ENCODE measurements around the gene CILP2. TPM values are rescaled to one million over a fixed set of nuclear protein-coding genes. Genes with fewer than 3 reads are reported as not detected.
A peak's percentile ranks its signal among the peaks of the same experiment; 100 is the strongest.

Gene CILP2
- total RNA-seq, 1 donor: 0.18 TPM

- DNase-seq (ENCODE audit: low read depth): no peak
- no peak for TF ChIP-seq CTCF (IDR thresholded peaks at IDR 0.05; ENCODE audit: insufficient read depth, low read length)
- H3K4me3 ChIP-seq (ENCODE audit: low read depth, low read length): no peak overlapping the region
These were observed 7.6 kb downstream of the CILP2 start for GRCh38 chr19:19545707-19546106.

- DNase-seq (ENCODE audit: low read depth): no peak
These were observed 8.7 kb downstream of the CILP2 start for GRCh38 chr19:19546751-19547162.

DNA sequence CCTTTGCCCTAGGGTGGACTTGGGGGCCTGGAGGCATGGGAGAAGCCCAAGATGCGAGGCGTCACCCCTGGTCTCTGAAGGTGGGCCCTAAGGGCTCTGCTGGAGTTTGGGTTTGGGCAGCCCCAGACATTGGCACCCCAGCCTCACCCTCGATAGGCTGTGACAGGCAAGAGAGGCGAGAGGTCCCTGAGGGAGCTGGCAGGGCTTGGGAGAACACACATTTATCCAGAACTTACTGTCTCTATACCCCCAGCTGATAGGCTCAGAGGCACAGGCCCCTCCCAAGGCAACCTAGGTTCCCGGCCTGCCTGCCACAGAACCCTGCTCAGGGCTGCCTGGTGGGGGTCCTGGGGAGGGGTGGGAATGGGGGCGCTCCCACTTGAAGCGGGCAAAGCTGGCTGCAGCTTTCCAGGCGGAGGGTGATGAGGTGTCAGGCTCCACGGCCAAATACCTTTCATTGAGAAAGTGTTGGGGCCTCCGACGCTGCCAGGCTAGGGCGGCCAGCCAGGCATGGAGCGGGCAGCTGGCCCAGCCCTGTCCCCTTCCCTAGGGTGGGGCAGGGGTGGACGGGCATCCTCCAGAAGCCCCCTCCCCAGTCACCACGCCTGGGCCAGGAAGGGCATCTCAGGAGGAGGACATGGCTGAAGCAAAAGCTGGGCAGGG lies 9.7 kb downstream of the CILP2 start:
- H3K4me3 ChIP-seq (ENCODE audit: low read depth, low read length): no peak overlapping the region
- no peak for TF ChIP-seq CTCF (IDR thresholded peaks at IDR 0.05; ENCODE audit: insufficient read depth, low read length)
- no peak for DNase-seq (ENCODE audit: low read depth)

More at GRCh38 chr19:19546751-19547162, 8.7 kb downstream of the CILP2 start:
- no peak overlapping the region for H3K4me3 ChIP-seq (ENCODE audit: low read depth, low read length)
- TF ChIP-seq CTCF (IDR thresholded peaks at IDR 0.05; ENCODE audit: insufficient read depth, low read length): no peak

GRCh38 chr19:19548915-19549759 lies 11.1 kb downstream of the CILP2 start:
- no peak for DNase-seq (ENCODE audit: low read depth)
- H3K4me3 ChIP-seq (ENCODE audit: low read depth, low read length): no peak overlapping the region

DNA sequence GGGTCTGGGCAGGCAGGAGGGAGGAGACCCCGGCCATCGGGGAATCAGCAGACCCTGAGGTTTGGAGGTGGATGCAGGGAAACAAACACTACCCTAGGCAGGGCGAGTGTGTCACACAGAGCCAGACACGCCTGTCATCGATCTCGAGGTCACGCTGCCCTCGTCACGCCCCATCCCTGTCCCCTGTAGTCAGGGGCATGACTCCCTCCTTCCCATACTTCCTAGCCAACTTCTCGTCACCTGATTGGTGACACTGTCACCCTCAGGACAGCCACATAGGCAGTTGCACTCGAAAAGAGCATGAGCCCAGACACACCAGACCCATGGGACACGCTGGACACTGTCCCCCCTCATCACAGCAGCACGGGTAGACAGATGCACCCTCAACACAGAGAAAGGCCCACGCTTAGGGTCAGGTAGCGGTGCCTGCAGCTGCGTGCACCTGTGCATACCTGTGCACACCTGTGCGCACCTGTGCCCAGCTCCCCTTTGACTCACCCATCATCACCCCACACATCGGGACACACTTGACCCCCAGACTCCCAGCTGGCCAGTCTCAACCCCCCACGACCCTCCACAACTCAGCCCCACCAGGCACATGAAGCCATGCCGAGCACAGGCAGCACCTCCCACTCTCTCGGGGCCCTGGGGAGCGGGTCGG lies 11.9 kb downstream of the CILP2 start:
- no peak for DNase-seq (ENCODE audit: low read depth)
- TF ChIP-seq CTCF (IDR thresholded peaks at IDR 0.05; ENCODE audit: insufficient read depth, low read length): no peak
- no peak overlapping the region for H3K4me3 ChIP-seq (ENCODE audit: low read depth, low read length)

More at GRCh38 chr19:19548915-19549759, 11.1 kb downstream of the CILP2 start:
- TF ChIP-seq CTCF (IDR thresholded peaks at IDR 0.05; ENCODE audit: insufficient read depth, low read length): no peak

- no peak overlapping the region for H3K4me3 ChIP-seq (ENCODE audit: low read depth, low read length)
- peak; percentile 55 for DNase-seq (ENCODE audit: low read depth)
- TF ChIP-seq CTCF (IDR thresholded peaks at IDR 0.05; ENCODE audit: insufficient read depth, low read length): no peak
These were observed 12.4 kb downstream of the CILP2 start for GRCh38 chr19:19550485-19550929.
